CD4-positive, alpha-beta memory T cell (primary cell): Measurements from ENCODE around the gene PPTC7. TPM values are rescaled to one million over a fixed set of nuclear protein-coding genes. Genes with fewer than 3 reads are reported as not detected.

ENCODE experiments used
- CTCF ChIA-PET: fragments of 350-600 bp; sonication (Branson Sonifier 250); formaldehyde crosslinking; loops from one replicate; lab custom pipeline; 2021; ENCODE audit warnings: inconsistent platforms; ENCODE audit not compliant: partially characterized antibody; lab: Charles Lee
- POLR2A ChIA-PET: fragments of 350-600 bp; sonication (Branson Sonifier 250); formaldehyde crosslinking; loops from one replicate; lab custom pipeline; 2021; ENCODE audit not compliant: partially characterized antibody; lab: Charles Lee
- DNase-seq, 5 donors: peaks; one replicate each; pipeline versions ENCODE4 v3.0.0 to v3.0.0-alpha.2; 2020 to 2022; ENCODE audit warnings: mixed read lengths in 1 of 5
- H3K27ac ChIP-seq: one replicate; pipeline ENCODE4 v1.7.0; 2013; ENCODE audit warnings: low read depth, low read length
- H3K27me3 ChIP-seq: 2 replicates; pipeline ENCODE4 v1.7.0; 2013; ENCODE audit warnings: mild to moderate bottlenecking, low read length, moderate library complexity; ENCODE audit not compliant: insufficient read depth
- H3K36me3 ChIP-seq: 2 replicates; pipeline ENCODE4 v1.7.0; 2013; ENCODE audit warnings: mild to moderate bottlenecking, low read length, moderate library complexity; ENCODE audit not compliant: insufficient read depth
- H3K4me1 ChIP-seq: 2 replicates; pipeline ENCODE4 v1.7.0; 2013; ENCODE audit warnings: mild to moderate bottlenecking, low read length, moderate library complexity; ENCODE audit not compliant: insufficient read depth
- H3K4me3 ChIP-seq, 2 donors: one replicate each; pipeline ENCODE4 v1.7.0; 2013; ENCODE audit warnings: low read length in 2 of 2, mild to moderate bottlenecking in 1 of 2
- H3K9me3 ChIP-seq, 2 donors: one replicate each; pipeline ENCODE4 v1.7.0; 2013; ENCODE audit warnings: low read length in 2 of 2, control low read depth in 1 of 2; ENCODE audit not compliant: control insufficient read depth in 1 of 2
- H3K27ac Mint-ChIP-seq, 7 donors: one replicate each; pipeline ENCODE4 v1.8.0; 2020 to 2021; ENCODE audit warnings: mixed read lengths in 7 of 7, mild to moderate bottlenecking in 6 of 7, inconsistent platforms in 3 of 7, moderate library complexity in 3 of 7
- H3K27me3 Mint-ChIP-seq, 2 donors: one replicate each; pipeline ENCODE4 v1.8.0; 2020 to 2021; ENCODE audit warnings: mixed read lengths in 2 of 2
- H3K36me3 Mint-ChIP-seq, 2 donors: one replicate each; pipeline ENCODE4 v1.8.0; 2020 to 2021; ENCODE audit warnings: mixed read lengths in 2 of 2, inconsistent platforms in 1 of 2, mild to moderate bottlenecking in 1 of 2
- H3K4me1 Mint-ChIP-seq, 4 donors: one replicate each; pipeline ENCODE4 v1.8.0; 2020 to 2021; ENCODE audit warnings: mixed read lengths in 4 of 4, mild to moderate bottlenecking in 1 of 4
- H3K4me3 Mint-ChIP-seq, 8 donors: one replicate each; pipeline ENCODE4 v1.8.0; 2020 to 2021; ENCODE audit warnings: mixed read lengths in 8 of 8, mild to moderate bottlenecking in 7 of 8, moderate library complexity in 6 of 8, inconsistent platforms in 3 of 8
- H3K9me3 Mint-ChIP-seq, 8 donors: one replicate each; pipeline ENCODE4 v1.8.0; 2020 to 2021; ENCODE audit warnings: mixed read lengths in 8 of 8, mild to moderate bottlenecking in 5 of 8, inconsistent platforms in 3 of 8, moderate library complexity in 1 of 8
- intact Hi-C: fragments of 100-400 bp; cut with micrococcal nuclease; formaldehyde crosslinking; loops from one replicate; pipeline ENCODE4 v1.15.1; 2023
- polyA plus RNA-seq, 2 donors: library from polyadenylated mRNA; unstranded; fragments of 300-500 nt; fragmentation: Illumina TruSeq; gene quantifications; one replicate each; pipeline ENCODE4 v1.2.3, GENCODE V29; 2021
- total RNA-seq, 2 experiments: library from RNA; stranded (reverse); gene quantifications; one replicate each; pipeline ENCODE4 v1.2.3, GENCODE V29; 2021

PPTC7 gene
- total and polyA plus RNA-seq, 4 experiments from 2014 or later: 4.7 to 35.6 (median 22.6) TPM

DNA sequence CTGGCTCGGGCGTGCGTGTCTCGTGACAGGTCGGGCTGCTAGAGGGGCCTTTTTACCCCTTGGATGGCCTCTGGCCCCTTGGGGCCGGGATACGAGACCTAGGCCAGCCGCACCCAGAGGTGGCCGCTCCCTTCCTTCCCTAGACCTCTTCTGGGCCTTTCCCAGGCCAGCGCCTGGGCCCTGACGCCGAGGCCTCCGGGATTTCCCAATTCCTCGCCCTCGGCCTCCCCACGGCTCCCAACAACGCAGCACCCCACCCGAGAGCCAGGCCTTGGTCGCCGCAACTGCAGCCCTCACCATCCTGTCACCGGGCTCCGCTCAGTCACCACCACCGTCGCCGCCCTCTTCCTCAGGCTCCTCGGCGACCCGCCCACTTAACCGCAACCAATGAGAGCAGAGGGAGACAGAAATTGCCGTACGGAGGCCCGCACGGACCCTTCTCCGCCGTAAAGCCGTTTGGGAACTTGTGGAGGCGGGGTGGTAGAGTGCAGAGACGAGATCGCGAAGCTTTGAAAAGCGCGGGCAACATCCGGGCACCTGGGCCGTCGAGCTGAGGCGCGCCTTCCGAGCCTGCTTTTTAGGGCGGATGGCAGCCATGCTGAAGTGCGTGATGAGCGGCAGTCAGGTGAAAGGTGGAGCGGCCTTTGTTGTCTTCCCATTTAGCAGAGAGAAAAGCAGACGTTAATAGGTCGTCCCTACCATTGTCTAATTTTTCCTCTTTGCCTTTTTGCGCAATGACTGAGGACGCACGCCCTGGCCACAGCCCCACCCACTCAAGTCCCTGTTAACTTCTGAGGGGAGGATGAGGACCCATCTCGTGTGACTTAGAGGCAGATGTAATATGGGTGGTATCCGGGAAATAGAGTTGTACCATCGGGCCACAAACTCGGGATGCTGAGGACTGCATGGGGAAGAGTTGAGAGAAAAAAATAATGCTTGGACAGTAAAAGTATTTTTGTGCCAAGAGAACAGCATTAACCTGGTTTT is 81.1 kb downstream of the PPTC7 start, which contains the start of the genes RAD9B and VPS29:
TSS of gene RAD9B (plus strand) at position 580 of the 987 bp plus-strand sequence. CDS start at position 587, 7 bp downstream.
TSS of gene VPS29 (minus strand) at position 360 of the 987 bp plus-strand sequence. CDS start at position 300, 60 bp downstream.
- peak within 1 kb of the TSS; percentile 96 to 99 (median 98) for H3K4me3 Mint-ChIP-seq
- peak; percentile 99 to 100 (median 99) for DNase-seq
- H3K4me1 ChIP-seq: peaks cover 35% of the 10 kb centered on the region
- intact Hi-C loops: loop anchor here (1.0 to 5.0 kb wide), 8 partner anchors 9 to 385 kb away; partner anchors contain the start of genes ARPC3, ATP2A2, FAM216A and GPN3
- peak within 1 kb of the TSS; percentile 85 to 91 for H3K4me3 ChIP-seq
- H3K9me3 Mint-ChIP-seq: peaks cover 0 to 2% (median 0%) of the 10 kb centered on the region in 8 donors
- no peaks in the 10 kb centered on the region for H3K9me3 ChIP-seq
- no peaks in the 10 kb centered on the region for H3K36me3 ChIP-seq
- H3K27me3 Mint-ChIP-seq: no peaks in the 10 kb centered on the region
- peak within 1 kb of the TSS; percentile 95 to 99 (median 97) for H3K27ac Mint-ChIP-seq
- POLR2A ChIA-PET: interaction anchor here (0.6 to 5.0 kb wide), 22 partner anchors 10 to 497 kb away, joined by 3 to 74 read pairs (median 4); partner anchors contain the start of genes ARPC3, ATP2A2, FAM216A and GPN3
- CTCF ChIA-PET: interaction anchor here (0.9 to 7.2 kb wide), 8 partner anchors 11 to 112 kb away, joined by 3 to 43 read pairs (median 5); partner anchors contain the start of genes ARPC3, FAM216A, GPN3 and TCTN1
- peak within 1 kb of the TSS; percentile 94 for H3K27ac ChIP-seq
- H3K27me3 ChIP-seq: no peaks in the 10 kb centered on the region
- peaks cover 0 to 12% of the 10 kb centered on the region in 2 donors for H3K36me3 Mint-ChIP-seq
- H3K4me1 Mint-ChIP-seq: peaks cover 20 to 44% (median 30%) of the 10 kb centered on the region in 4 donors

DNA sequence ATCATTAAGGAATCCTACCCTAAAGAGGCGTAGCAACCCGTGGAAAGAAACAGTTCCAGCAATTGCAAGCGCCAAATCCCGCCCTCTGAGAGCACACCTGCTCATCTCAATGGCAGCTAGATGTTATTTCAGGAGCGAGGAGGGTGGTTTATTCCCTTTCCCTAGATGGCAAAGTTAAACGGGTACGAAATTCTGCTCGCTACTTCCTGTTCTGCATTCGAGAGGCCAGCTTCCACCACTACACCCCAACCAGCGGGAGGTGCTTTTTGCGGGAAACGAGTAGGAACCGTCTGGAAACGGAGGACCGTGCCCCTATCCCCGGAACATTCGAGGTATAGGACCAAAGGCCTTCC is 81.7 kb downstream of the PPTC7 start:
- H3K27me3 ChIP-seq: no peaks in the 10 kb centered on the region
- no peaks in the 10 kb centered on the region for H3K36me3 ChIP-seq
- intact Hi-C loops: loop anchor here (5.0 kb wide), 2 partner anchors 111 to 386 kb away; partner anchors contain the start of gene TCTN1
- H3K27ac ChIP-seq: peak overlapping the region; percentile 94
- H3K27me3 Mint-ChIP-seq: no peaks in the 10 kb centered on the region
- peak overlapping the region; percentile 95 to 99 (median 97) for H3K27ac Mint-ChIP-seq
- peaks cover 0 to 17% of the 10 kb centered on the region in 2 donors for H3K36me3 Mint-ChIP-seq
- H3K4me1 Mint-ChIP-seq: peaks cover 21 to 44% (median 31%) of the 10 kb centered on the region in 4 donors
- peak overlapping the region; percentile 96 to 99 (median 98) for H3K4me3 Mint-ChIP-seq
- H3K4me3 ChIP-seq: peak overlapping the region; percentile 85 to 91
- peaks cover 35% of the 10 kb centered on the region for H3K4me1 ChIP-seq
- no peaks in the 10 kb centered on the region for H3K9me3 ChIP-seq
- ChIA-PET CTCF (interaction anchor here (0.9 to 7.2 kb wide), 5 partner anchors 12 to 112 kb away, joined by 3 to 43 read pairs (median 4); partner anchors contain the start of genes FAM216A, GPN3 and TCTN1), POLR2A (interaction anchor here (0.6 to 5.0 kb wide), 8 partner anchors 14 to 377 kb away, joined by 3 to 74 read pairs (median 4); partner anchors contain the start of genes ARPC3, FAM216A, GPN3 and IFT81)
- DNase-seq: no peak
- H3K9me3 Mint-ChIP-seq: peaks cover 0 to 2% (median 0%) of the 10 kb centered on the region in 8 donors

DNA sequence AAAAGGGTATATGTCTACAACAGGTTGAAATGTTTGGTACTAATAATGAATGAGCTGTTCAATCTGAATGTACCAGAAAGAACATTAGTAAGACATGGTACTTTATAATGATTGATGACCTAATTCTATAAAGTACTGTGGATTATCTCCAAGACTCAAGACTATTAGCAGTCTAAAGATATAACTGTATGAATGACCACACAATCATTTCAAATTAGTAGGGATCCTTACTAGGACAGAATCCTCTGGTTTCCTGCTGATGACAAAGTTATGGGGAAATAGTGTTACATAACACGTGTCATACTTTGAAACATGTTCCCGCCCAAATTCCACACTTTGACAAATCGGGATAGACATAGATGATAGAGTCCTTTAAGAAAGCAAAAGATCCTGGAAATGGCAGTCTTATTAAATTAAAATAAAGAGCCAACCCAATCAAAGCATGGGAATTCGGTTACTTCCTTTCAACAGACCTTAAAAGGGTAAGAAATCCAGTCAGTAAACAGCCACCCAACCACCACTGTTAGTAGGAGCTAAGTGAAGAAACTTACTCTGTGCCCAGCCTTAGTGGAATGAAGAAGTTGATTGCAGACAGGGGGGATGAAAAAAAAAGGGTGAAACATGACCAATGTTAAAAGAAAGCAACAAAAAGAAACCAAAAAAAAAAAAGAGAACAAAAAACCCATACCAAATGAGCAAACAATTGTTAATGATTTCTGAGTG is 84.0 kb downstream of the PPTC7 start:
- peaks cover 11 to 30% of the 10 kb centered on the region in 2 donors for H3K36me3 Mint-ChIP-seq
- peaks cover 11% of the 10 kb centered on the region for H3K36me3 ChIP-seq
- peaks cover 21 to 48% (median 33%) of the 10 kb centered on the region in 4 donors for H3K4me1 Mint-ChIP-seq
- H3K27me3 ChIP-seq: no peaks in the 10 kb centered on the region
- H3K9me3 Mint-ChIP-seq: peaks cover 0 to 2% (median 0%) of the 10 kb centered on the region in 8 donors
- H3K27me3 Mint-ChIP-seq: no peaks in the 10 kb centered on the region
- H3K4me3 ChIP-seq: no peak overlapping the region
- ChIA-PET CTCF (interaction anchor here (1.0 to 7.2 kb wide), 4 partner anchors 30 to 101 kb away, joined by 5 to 43 read pairs (median 6); partner anchors contain the start of genes FAM216A and GPN3), POLR2A (interaction anchor here (0.7 to 5.0 kb wide), 2 partner anchors 17 to 30 kb away, joined by 8 to 74 read pairs; partner anchors contain the start of genes FAM216A and GPN3)
- peak overlapping the region in 6 of 7 donors; percentile 7 to 81 (median 66) for H3K27ac Mint-ChIP-seq
- peaks cover 35% of the 10 kb centered on the region for H3K4me1 ChIP-seq
- DNase-seq: no peak
- intact Hi-C loops: no loop called here
- no peak overlapping the region for H3K27ac ChIP-seq
- peak overlapping the region in 6 of 8 donors; percentile 3 to 75 (median 54) for H3K4me3 Mint-ChIP-seq
- no peaks in the 10 kb centered on the region for H3K9me3 ChIP-seq

Other genes starting within 250 kb of the PPTC7 start
- 10 to 100 TPM; 69.9 to 70.1 TPM for gene ANAPC7, start 179.6 kb downstream of the PPTC7 start, total RNA-seq
- 10 to 100 TPM; 28.8 to 30.8 TPM for gene ANAPC7, start 179.6 kb downstream of the PPTC7 start, polyA plus RNA-seq
- gene ARPC3, start 133.0 kb downstream of the PPTC7 start, total RNA-seq: 100 to 1,000 TPM; 191 to 203 TPM
- gene ARPC3, start 133.0 kb downstream of the PPTC7 start, polyA plus RNA-seq: 100 to 1,000 TPM; 681 to 809 TPM
- gene GPN3, start 115.1 kb downstream of the PPTC7 start, total RNA-seq: 10 to 100 TPM; 12.5 to 16.6 TPM
- 10 to 100 TPM; 29.1 to 43.4 TPM for gene GPN3, start 115.1 kb downstream of the PPTC7 start, polyA plus RNA-seq
- 10 to 100 TPM; 16.4 to 16.9 TPM for gene FAM216A, start 114.5 kb downstream of the PPTC7 start, total RNA-seq
- 1 to 10 TPM; 7.5 to 8.9 TPM for gene FAM216A, start 114.5 kb downstream of the PPTC7 start, polyA plus RNA-seq
- 100 to 1,000 TPM; 117 to 121 TPM for gene VPS29, start 81.2 kb downstream of the PPTC7 start, total RNA-seq
- gene VPS29, start 81.2 kb downstream of the PPTC7 start, polyA plus RNA-seq: 100 to 1,000 TPM; 164 to 237 TPM
- 1 to 10 TPM; 1.1 to 2.1 TPM for gene RAD9B, start 81.0 kb downstream of the PPTC7 start, total RNA-seq
- under 1 TPM; 0.19 to 0.64 TPM for gene RAD9B, start 81.0 kb downstream of the PPTC7 start, polyA plus RNA-seq
- 1 to 10 TPM; 5.8 to 7.7 TPM for gene TCTN1, start 30.8 kb upstream of the PPTC7 start, total RNA-seq
- gene TCTN1, start 30.8 kb upstream of the PPTC7 start, polyA plus RNA-seq: 1 to 10 TPM; 5.9 to 6.1 TPM
- gene HVCN1, start 105.8 kb upstream of the PPTC7 start, total RNA-seq: 1 to 10 TPM; 6.4 to 7.8 TPM
- gene HVCN1, start 105.8 kb upstream of the PPTC7 start, polyA plus RNA-seq: 10 to 100 TPM in 1 of 2 donors, 1 to 10 TPM in 1; 7.4 to 16.4 TPM
- 100 to 1,000 TPM; 147 to 168 TPM for gene PPP1CC, start 159.6 kb upstream of the PPTC7 start, total RNA-seq
- gene PPP1CC, start 159.6 kb upstream of the PPTC7 start, polyA plus RNA-seq: 100 to 1,000 TPM; 140 to 216 TPM